Vagina (tissue), 2 donors: ENCODE measurements around the gene IFNG-AS1.

Source experiments
- POLR2A ChIP-seq, 2 donors: fragments of 450-650 bp; IDR thresholded peaks; one replicate each; pipeline ENCODE4 v1.6.1; 2017; ENCODE audit warnings: antibody characterized with exemption in 2 of 2, mild to moderate bottlenecking in 2 of 2, moderate library complexity in 2 of 2
- TF ChIP-seq, protein P1 (sequence below), 3 experiments: fragments of 450-650 bp in 2 of 3; fragments of 200-600 bp in 1 of 3; sonication (generic) in 1 of 3; IDR thresholded peaks; one replicate each; pipeline ENCODE4 v1.5.1; 2017 to 2019; ENCODE audit warnings: antibody characterized with exemption in 3 of 3, mild to moderate bottlenecking in 2 of 3, moderate library complexity in 2 of 3

- TF ChIP-seq, protein P1, sequence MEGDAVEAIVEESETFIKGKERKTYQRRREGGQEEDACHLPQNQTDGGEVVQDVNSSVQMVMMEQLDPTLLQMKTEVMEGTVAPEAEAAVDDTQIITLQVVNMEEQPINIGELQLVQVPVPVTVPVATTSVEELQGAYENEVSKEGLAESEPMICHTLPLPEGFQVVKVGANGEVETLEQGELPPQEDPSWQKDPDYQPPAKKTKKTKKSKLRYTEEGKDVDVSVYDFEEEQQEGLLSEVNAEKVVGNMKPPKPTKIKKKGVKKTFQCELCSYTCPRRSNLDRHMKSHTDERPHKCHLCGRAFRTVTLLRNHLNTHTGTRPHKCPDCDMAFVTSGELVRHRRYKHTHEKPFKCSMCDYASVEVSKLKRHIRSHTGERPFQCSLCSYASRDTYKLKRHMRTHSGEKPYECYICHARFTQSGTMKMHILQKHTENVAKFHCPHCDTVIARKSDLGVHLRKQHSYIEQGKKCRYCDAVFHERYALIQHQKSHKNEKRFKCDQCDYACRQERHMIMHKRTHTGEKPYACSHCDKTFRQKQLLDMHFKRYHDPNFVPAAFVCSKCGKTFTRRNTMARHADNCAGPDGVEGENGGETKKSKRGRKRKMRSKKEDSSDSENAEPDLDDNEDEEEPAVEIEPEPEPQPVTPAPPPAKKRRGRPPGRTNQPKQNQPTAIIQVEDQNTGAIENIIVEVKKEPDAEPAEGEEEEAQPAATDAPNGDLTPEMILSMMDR (IDR thresholded peaks at IDR 0.05) = no peak
- TF ChIP-seq POLR2A (IDR thresholded peaks at IDR 0.05) = no peak
Measured at GRCh38 chr12:68007466-68007865, 18.2 kb downstream of the IFNG-AS1 start.
